Measurements from ENCODE around the gene ATF6. TPM values are rescaled to one million over a fixed set of nuclear protein-coding genes. Genes with fewer than 3 reads are reported as not detected.
A peak's percentile ranks its signal among the peaks of the same experiment; 100 is the strongest.

ATF6 gene
- total and polyA plus RNA-seq, 2 of the 8 experiments (the other 6 are each of a cell fraction or from before 2014, with no cell fraction given) = 4.6 to 10.0 TPM

- TF ChIP-seq, protein P1, sequence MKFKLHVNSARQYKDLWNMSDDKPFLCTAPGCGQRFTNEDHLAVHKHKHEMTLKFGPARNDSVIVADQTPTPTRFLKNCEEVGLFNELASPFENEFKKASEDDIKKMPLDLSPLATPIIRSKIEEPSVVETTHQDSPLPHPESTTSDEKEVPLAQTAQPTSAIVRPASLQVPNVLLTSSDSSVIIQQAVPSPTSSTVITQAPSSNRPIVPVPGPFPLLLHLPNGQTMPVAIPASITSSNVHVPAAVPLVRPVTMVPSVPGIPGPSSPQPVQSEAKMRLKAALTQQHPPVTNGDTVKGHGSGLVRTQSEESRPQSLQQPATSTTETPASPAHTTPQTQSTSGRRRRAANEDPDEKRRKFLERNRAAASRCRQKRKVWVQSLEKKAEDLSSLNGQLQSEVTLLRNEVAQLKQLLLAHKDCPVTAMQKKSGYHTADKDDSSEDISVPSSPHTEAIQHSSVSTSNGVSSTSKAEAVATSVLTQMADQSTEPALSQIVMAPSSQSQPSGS (IDR thresholded peaks at IDR 0.05; ENCODE audit: low read length) = no peak
- TF ChIP-seq EGR1 (IDR thresholded peaks at IDR 0.05; ENCODE audit: borderline replicate concordance, low read depth, low read length) = peak; percentile 58; the same call in 1 of the 2 replicates
- TF ChIP-seq CBX8 (IDR thresholded peaks at IDR 0.05; ENCODE audit: borderline replicate concordance, low read depth, low read length) = no peak
- TF ChIP-seq RBBP5 (IDR thresholded peaks at IDR 0.05; ENCODE audit: borderline replicate concordance, low read depth, low read length) = peak; percentile 75; the same call in 1 of the 2 replicates
- TF ChIP-seq SIX5 (IDR thresholded peaks at IDR 0.05; ENCODE audit: low read depth, low read length) = no peak
- no peak for TF ChIP-seq ZNF274 (IDR thresholded peaks at IDR 0.05; ENCODE audit: borderline replicate concordance, extremely low read depth, low read length)
- TF ChIP-seq BCL11A (IDR thresholded peaks at IDR 0.05; ENCODE audit: low read depth in 2 of 2, low read length in 2 of 2) = no peak
- TF ChIP-seq CHD1 (IDR thresholded peaks at IDR 0.05; ENCODE audit: low read depth, low read length) = no peak
- TF ChIP-seq EP300 (IDR thresholded peaks at IDR 0.05; ENCODE audit: borderline replicate concordance in 1 of 2, low read depth in 2 of 2, low read length in 2 of 2) = no peak
- TF ChIP-seq ASH2L (IDR thresholded peaks at IDR 0.05; ENCODE audit: low read length) = peak; percentile 91
- TF ChIP-seq CREB1 (IDR thresholded peaks at IDR 0.05) = peak; percentile 39; the same call in 1 of the 2 replicates
- TF ChIP-seq SP4 (IDR thresholded peaks at IDR 0.05; ENCODE audit: low read length) = no peak
- peak; percentile 86 for TF ChIP-seq SP2 (IDR thresholded peaks at IDR 0.05; ENCODE audit: low read length)
- peak; percentile 98 for TF ChIP-seq PHF8 (conservative IDR thresholded peaks at IDR 0.05; ENCODE audit: low read depth, low read length)
- peak; percentile 81 for TF ChIP-seq TAF7 (optimal IDR thresholded peaks at IDR 0.05; ENCODE audit: borderline replicate concordance, low read depth, low read length)
- peak; percentile 90 to 97 for TF ChIP-seq POLR2A (IDR thresholded peaks at IDR 0.05; ENCODE audit: control extremely low read depth in 1 of 2, low read depth in 2 of 2, low read length in 2 of 2)
Measured at GRCh38 chr1:161749509-161750407, 16.4 kb upstream of the ATF6 start, which contains the start of gene DUSP12 (continued).

Data from H1 (cell line).